ENCODE results near the gene ECE2. TPM values are rescaled to one million over a fixed set of nuclear protein-coding genes. Genes with fewer than 3 reads are reported as not detected.
A peak's percentile ranks its signal among the peaks of the same experiment; 100 is the strongest.

Gene ECE2
- polyA plus RNA-seq, 2 of the 4 experiments (the other 2 are of a cell fraction) = not detected

DNA sequence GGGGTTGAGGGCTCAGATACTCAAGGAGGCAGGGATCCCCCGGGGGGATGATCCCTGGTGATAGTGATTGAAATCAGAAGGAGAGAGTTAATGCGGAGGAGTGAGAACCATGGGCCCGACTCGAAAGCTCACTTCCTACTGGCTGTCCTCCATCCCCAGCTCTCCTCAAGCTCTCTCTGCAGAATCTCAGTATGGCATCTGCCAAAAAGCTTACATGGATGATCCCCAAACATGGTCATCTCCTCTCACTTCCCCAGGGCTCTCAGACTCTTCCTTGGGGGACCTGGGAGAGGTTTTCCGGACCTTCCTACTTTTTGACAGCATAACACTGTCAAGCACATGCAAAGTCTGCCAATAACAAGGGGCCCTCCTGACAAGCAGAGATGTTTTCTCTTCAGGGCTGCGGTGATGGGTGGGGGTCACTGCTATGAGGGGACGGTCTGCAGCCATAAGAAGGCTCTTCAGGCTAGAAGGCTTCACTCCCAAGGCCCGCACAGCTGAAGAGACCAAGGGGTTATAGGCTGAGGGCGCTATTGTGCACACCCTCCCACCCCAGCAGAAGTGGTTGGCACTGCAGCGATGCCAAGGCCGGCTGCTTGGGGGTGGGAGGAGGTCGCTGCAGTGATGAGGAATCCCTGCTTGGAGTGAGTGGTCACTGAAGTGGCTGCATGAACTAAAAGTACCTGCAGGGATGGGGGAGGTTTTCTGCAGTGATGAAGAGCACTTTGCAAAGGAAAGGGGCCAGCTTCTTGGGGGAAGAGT is 47.3 kb upstream of the ECE2 start:
- ChIA-PET POLR2A (interaction anchor here (1.0 kb wide), 1 partner anchor 43 kb away, joined by 3 read pairs; the partner anchor contains the start of gene ABCF3), CTCF (interaction anchor here (0.6 to 5.5 kb wide), 18 partner anchors 10 to 83 kb away, joined by 3 to 44 read pairs (median 6); partner anchors contain the start of genes ALG3 and EEF1AKMT4)
- FAIRE-seq (no peak), DNase-seq (ENCODE audit: low read depth in 1 of 2, low spot score in 1 of 2) (no peak), ATAC-seq (peak in 1 of 2 experiments; percentile 9; a peak in 1 of 6 replicates)
- Histone ChIP-seq H3K4me3 (peak overlapping the region; percentile 59), H3K27ac (no peak overlapping the region), H3K9me3 (no peaks in the 10 kb centered on the region), H3K4me1 (no peaks in the 10 kb centered on the region), H3K4me2 (peak overlapping the region; percentile 96)
- WGBS (ENCODE audit: missing lambda C conversion rate) = 52% methylated on average over 11 of the region's 12 CpGs
- TF ChIP-seq GATA3 (IDR thresholded peaks at IDR 0.05; ENCODE audit: borderline replicate concordance) (no peak), BHLHE40 (IDR thresholded peaks at IDR 0.05; ENCODE audit: low read depth, low read length) (no peak), HDAC2 (IDR thresholded peaks at IDR 0.05) (no peak), ZC3H11A (IDR thresholded peaks at IDR 0.05) (no peak), REST (IDR thresholded peaks at IDR 0.05) (no peak), POLR2AphosphoS2 (conservative IDR thresholded peaks at IDR 0.05; ENCODE audit: low read length) (no peak), HOXA7 (CRISPR knock-in tag; IDR thresholded peaks at IDR 0.05) (no peak), EHF (CRISPR knock-in tag; IDR thresholded peaks at IDR 0.05) (no peak), CHD4 (IDR thresholded peaks at IDR 0.05; ENCODE audit: borderline replicate concordance) (no peak), KDM5A (IDR thresholded peaks at IDR 0.05) (no peak), KDM1A (IDR thresholded peaks at IDR 0.05; ENCODE audit: low read depth) (no peak), MAFK (IDR thresholded peaks at IDR 0.05; ENCODE audit: partially characterized antibody) (no peak), CBX2 (IDR thresholded peaks at IDR 0.05; ENCODE audit: borderline replicate concordance, low read depth) (no peak), RNF2 (IDR thresholded peaks at IDR 0.05; ENCODE audit: borderline replicate concordance, low read depth) (no peak), HOXB5 (CRISPR knock-in tag; IDR thresholded peaks at IDR 0.05) (no peak), POLR2A (IDR thresholded peaks at IDR 0.05; ENCODE audit: low read length) (no peak), JUN (IDR thresholded peaks at IDR 0.05) (no peak), RFX5 (IDR thresholded peaks at IDR 0.05) (no peak), SREBF2 (IDR thresholded peaks at IDR 0.05) (no peak), FOSB (CRISPR knock-in tag; IDR thresholded peaks at IDR 0.05) (no peak)

GRCh38 chr3:184229394-184230080 is 46.3 kb upstream of the ECE2 start, which contains the start of gene VWA5B2:
Gene VWA5B2 (plus strand): TSS chr3:184229585. CDS start chr3:184230529, 944 bp downstream.
- Histone ChIP-seq H3K4me3 (peak within 1 kb of the TSS; percentile 59), H3K4me1 (peaks cover 6% of the 10 kb centered on the region; the same call in 2 of the 3 replicates), H3K4me2 (peak within 1 kb of the TSS; percentile 96), H3K9me3 (no peaks in the 10 kb centered on the region), H3K27ac (peak within 1 kb of the TSS; percentile 46 to 76; a peak in 4 of 6 replicates)
- ATAC-seq (peak; percentile 80 to 94), FAIRE-seq (no peak), DNase-seq (ENCODE audit: low read depth in 1 of 2, low spot score in 1 of 2) (peak; percentile 57 to 80)
- under 1% methylated on average over 24 of the region's 66 CpGs for whole genome bisulfite sequencing (ENCODE audit: missing lambda C conversion rate)
- ChIA-PET CTCF (interaction anchor here (0.8 to 5.5 kb wide), 8 partner anchors 9 to 84 kb away, joined by 4 to 44 read pairs (median 6); partner anchors contain the start of genes ALG3 and EEF1AKMT4), POLR2A (no interaction called here)
- TF ChIP-seq, protein P1, sequence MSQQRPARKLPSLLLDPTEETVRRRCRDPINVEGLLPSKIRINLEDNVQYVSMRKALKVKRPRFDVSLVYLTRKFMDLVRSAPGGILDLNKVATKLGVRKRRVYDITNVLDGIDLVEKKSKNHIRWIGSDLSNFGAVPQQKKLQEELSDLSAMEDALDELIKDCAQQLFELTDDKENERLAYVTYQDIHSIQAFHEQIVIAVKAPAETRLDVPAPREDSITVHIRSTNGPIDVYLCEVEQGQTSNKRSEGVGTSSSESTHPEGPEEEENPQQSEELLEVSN (IDR thresholded peaks at IDR 0.05; ENCODE audit: borderline replicate concordance, low read depth) = no peak
- TF ChIP-seq FOXS1 (CRISPR knock-in tag; IDR thresholded peaks at IDR 0.05) = no peak
- TF ChIP-seq CHD2 (IDR thresholded peaks at IDR 0.05; ENCODE audit: low read length, partially characterized antibody) = no peak
- no peak for TF ChIP-seq NR3C1 (IDR thresholded peaks at IDR 0.05)
- no peak for TF ChIP-seq RCOR1 (IDR thresholded peaks at IDR 0.05; ENCODE audit: low read depth, low read length)
- TF ChIP-seq POLR2A (IDR thresholded peaks at IDR 0.05; ENCODE audit: low read length) = no peak
- no peak for TF ChIP-seq HEYL (CRISPR knock-in tag; IDR thresholded peaks at IDR 0.05)
- TF ChIP-seq MAX (IDR thresholded peaks at IDR 0.05) = 0 out of 2 replicates have a peak, but pooled peaks have one; percentile 20
- TF ChIP-seq CBX2 (IDR thresholded peaks at IDR 0.05; ENCODE audit: borderline replicate concordance, low read depth) = no peak

All from A549 (cell line).